GM18498 (cell line): ENCODE results near the gene CXCR1.
A peak's percentile ranks its signal among the peaks of the same experiment; 100 is the strongest.
"Not testable (repeated sequence)": the region's sequence is repeated elsewhere in the genome, so short reads cannot be mapped to it uniquely, and the experiment has no call there.

Experiments used
- ATAC-seq: cut with Tn5 transposase; IDR thresholded peaks from one replicate; pipeline ENCODE4 v1.9.1; 2021; ENCODE audit warnings: mild to moderate bottlenecking, moderate library complexity; ENCODE audit not compliant: unreplicated experiment

The CXCR1 gene

DNA sequence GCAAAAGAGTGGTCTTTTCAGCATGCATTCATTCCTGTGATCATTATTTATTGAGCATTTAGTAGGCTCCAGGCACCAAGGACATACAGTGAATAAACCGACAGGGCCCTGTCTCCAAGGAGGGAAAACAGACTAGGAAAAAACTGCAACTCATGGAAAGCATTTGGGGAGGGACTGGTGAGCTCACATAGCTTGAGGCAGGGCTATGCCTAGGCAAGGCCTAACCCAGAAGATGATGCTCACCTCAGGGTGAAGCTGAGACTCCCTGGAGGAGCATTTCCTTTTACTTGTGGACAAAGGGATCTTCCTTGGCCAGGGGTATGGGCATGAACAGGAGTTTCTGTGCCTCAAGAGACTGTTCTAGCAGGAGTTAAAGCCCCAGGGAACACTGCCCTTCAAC is 3.9 kb downstream of the CXCR1 start:
- ATAC-seq = no peak

DNA sequence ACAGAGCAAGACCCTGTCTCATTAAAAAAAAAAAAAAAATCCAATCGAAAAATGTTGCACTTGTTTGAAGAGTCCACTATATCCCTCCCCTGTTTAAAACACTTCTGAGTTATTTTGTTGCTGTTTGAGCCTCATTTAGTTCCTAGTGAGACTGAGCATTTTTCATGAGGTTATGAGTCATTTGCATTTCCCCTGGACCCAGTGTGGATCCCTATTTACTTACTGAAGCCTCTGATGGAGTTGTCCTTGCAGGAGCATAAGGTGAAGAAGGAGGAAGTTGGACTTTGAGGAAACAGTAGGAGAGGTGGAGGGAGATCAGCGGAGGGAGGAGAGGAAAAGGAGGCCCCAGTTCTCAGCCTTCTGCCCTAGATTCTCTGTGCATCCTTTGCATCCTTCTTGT is 5.1 kb downstream of the CXCR1 start:
- no peak for ATAC-seq

DNA sequence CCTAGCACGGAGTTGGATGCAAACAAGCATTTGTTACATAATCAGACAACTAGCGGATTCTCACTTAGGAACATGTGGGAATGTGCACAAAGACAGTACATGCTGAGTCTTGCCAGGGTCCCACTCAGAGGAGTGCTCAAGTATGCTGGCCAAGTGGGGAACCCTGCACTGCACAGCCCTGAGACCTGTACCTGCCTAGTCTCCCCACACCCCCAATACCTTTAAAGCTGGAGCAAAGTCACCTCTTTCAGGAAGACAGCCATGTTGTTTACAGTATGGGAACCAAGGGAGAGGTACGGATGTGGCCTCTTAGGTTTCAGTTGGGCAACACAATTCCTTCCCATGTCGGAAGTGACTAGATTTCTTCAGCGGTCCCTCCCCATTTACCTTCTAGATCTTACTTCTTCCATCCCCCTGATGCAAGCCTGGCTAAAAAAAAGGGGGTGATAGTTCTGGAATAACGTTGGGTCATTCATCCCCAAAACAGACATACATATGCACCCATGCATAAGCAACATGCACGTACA is 10.7 kb downstream of the CXCR1 start:
- ATAC-seq = no peak

DNA sequence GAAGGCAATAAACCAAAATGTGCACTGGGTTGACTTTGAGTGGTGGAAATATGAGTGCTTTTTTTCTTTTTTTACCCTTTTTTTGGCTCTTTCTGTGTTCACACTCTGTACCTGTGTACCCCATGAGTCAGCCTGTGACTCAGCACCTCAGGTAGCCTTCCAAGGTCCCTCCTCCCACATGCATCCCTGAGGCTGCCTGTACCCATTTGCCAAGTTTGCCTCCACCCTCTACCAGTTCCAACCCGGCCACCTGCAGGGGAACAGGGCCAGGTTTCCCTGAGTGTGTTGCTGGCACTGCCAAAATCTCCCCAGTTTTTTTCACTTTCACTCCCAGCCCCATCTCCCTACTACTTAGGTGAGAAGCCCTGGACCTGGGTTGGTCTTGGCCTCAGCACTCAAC is 14.0 kb downstream of the CXCR1 start:
- ATAC-seq = no peak

DNA sequence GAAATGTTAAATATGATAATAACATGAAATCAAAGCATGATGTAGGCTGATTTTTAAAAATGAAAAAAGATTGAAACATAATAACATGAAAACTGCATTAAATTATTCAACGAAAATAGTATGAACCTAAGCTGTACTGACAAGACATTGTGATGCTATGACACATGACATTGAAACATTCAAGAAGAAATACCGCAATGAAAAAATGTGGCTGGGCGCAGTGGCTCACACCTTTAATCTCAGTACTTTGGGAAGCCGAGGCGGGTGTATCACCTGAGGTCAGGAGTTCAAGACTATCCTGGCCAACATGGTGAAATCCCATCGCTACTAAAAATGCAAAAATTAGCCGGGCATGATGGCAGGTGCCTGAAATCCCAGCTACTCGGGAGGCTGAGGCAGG is 14.6 kb downstream of the CXCR1 start:
- no peak for ATAC-seq

DNA sequence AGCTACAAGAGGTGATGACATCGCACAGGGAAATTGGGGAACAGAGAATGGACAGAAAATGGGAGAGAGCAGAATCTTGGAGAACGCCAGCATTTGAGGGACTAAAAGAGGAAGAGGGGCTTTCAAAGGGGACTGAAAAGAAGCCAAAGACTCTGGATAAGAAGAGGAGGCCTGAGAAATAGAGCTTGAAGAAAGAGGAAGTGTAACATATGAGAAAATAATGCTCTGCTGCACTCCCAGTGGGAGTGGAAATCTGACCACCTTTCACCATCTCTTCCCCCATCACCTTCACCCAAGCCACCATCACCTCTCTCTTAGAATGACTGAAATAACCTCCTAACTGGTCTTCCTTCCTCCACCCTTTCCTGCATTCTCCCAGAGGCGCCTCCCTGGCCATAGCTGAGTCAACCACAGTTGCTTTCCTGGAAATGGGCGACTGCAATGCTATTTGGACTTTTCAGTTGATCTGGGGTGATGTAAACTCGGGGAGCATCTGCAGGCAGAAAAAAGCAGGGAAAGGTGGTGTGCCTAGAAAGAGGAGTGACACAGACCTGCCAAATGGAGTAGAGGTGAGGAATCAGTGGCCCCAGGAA is 16.8 kb downstream of the CXCR1 start:
- no peak for ATAC-seq

DNA sequence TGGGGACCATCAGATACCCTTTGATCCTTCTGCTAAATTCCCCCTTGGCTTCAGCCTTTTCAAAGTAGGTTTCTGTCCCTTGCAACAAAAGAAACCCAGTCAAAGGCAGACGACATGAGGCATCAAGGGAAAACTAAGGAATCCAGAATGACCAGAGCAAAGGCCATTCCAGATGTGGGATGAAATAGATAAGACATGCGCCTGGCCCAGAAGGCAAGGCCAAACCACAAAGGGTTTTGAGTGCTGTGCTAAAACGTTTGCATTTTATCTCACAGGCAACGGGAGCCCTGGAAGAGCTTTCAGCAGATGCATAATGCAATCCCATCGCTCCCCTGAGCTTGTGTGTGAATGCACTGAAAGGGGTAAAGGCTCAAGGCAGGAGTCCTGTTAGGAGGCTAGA is 17.7 kb downstream of the CXCR1 start:
- ATAC-seq = no peak

DNA sequence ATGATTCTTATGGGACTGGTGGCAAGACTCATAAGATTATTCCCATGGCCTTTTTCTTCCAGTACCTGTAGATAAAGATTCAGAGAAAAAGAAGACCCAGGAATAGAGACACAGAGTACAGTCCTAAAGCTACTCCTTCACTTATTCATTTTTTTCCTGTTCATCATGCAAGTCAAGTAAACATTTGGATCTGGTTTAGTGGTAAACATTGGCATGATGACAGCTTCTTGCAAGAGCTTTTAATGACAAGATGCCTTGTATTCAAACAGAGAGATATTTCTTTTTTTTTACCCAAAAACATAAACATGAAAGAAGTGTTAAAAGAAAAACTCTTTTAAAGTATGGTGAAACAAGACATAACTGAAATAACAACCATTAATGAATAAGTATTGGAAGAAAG is 20.7 kb downstream of the CXCR1 start:
- ATAC-seq = no peak

DNA sequence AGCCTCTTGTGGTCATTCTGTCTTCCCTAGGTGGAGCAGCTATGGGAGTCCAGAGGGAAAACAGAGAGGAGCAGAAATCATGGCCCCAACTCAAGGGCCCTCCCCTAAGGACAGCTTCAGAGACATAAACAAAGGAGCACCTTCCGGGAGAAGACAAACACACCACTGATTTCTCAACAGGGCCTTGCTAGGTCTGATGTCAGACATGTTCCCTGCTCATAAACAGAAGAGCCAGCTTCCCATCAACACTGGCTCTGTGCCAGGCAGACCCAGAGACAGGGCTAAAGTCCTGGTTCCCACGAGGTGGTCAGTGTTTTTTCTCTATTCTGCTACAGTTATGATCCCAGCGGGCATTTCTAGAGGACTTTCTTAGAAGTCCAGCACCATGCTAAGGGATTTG is 21.6 kb downstream of the CXCR1 start:
- no peak for ATAC-seq

DNA sequence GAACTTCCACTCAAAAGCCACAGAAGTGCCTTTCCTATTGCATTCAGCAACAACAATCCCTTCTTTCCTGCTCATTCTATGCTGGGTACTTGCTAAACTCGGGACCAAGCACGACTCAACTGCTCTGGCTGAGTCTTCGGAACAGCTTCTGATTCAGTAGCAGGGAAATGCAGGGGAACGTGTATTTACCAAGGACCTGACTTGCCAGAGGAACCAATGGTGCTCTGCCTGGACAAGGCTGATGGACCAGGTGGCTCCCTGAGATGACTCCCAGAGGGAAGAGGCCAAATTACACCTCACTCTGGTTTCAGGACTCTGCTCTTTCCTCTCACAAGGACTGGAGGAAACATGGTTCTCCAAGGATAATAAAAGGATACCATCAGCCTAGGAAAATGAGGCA is 28.7 kb downstream of the CXCR1 start:
- no peak for ATAC-seq

DNA sequence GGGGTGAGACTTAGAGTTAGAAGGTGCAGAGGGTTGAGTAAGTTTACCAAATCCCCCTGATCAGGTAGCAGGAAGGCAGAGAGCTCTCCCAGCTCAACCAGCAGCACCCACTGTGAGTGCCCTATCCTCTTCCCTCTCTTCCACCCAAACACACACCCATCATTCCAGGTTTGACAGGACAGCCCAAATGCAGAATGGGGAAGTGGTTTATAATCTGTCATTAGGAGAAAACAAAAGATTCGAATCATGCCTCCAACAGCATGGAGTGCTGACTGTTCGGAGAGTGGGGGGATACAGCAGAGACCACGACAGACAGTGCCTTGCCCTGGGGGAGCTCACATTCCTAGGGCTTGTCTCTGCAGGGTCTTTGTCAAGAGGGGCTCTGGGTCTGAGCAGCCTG is 29.2 kb downstream of the CXCR1 start:
- no peak for ATAC-seq

DNA sequence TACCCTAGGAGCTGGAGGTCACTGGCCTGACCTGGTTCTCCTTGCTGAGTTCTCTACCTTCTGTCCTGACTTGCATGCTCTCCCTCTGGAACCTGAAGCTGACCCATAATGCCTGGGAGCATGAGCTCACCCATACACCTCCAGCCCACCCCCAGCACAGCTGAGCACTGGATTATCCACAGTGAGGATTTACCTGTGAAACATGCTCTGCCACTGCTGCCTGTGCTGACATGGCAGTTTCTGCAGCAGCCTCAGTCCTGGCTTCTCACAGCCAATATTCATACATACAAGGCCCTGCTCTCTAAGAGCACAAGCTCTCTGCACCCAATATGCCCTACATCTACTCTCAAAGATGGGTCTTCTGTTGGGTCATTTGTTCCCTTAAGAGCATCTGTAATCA is 35.9 kb downstream of the CXCR1 start:
- ATAC-seq = no peak

DNA sequence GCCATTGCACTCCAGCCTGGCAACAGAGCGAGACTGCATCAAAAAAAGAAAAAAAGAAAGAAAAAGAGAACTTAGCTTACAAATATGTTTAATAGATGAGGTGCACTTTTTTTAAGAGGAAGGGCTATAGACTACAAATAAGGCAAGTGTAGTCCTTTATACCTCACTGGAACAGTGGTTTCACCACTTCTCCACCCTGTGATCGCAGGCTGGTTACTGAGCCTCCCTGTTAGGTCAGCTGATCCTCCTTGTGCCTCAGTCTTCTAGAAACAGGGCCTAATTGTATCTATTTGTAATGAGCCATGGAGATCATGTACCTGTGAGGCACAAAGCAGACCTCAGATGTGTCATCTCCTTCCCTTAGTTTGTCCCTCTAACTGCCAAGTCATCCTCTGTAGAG is 36.4 kb downstream of the CXCR1 start:
- ATAC-seq = no peak

DNA sequence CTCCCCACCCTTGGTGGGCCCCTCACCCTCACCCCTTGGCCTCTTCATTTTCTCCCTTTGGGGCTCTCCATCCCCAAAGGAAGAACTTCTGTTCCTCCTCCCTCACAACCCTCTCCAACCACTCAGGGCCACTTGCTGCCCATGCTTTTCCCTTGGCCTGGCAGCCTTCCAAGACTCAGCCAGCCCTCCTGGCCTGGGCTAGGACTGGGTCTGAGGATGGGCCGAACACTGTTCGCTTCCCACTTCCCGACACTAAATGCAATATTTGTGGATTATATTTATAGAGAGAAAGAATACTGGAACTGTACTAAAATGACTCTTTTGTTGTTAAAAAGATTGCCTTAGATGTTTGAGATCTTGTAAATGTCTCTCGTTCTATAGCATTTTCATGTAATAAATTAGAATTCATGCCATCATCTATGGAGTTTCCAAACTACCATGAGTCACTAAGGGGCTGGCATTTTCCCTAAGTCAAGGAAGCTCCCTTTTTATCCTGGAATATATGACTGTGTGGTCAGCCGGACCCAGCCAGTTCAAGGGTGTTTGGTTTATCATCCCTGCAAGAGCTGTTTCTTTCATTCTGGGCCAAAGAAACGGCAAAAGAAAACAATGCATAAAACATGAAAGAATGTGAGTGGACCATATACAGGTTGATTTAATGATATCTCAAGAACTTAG is 37.2 kb downstream of the CXCR1 start:
- ATAC-seq = no peak

DNA sequence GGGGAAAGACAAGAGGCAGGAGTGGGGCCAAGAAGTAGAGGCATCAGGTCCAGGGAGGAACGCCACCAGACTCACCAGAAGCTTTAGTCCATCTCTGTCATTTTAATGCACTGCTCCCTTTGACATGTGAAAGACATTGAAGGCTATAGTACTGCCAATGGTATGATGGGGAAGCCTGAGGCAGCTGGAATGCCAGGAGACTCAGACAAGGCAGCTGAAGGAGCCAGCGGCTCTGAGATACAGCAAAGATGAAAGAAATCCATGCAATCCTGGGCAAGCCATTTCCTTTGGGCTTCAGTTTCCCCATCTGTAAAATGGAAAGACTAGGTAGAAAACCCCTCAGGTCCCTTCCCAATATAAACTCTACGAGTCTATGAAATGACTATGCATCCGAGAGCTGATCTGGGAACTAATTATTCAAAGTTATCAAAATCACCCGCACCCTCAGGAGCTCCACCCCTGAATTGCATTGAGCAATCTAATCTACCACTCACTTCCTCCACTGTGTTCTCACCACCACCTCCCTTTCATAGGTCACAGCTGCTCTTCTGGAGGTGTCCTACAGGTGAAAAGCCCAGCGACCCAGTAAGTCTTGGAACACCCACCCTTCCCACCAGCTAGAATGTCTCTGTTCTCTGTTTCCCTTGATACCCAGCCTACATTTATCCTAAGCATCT is 37.8 kb downstream of the CXCR1 start:
- no peak for ATAC-seq

DNA sequence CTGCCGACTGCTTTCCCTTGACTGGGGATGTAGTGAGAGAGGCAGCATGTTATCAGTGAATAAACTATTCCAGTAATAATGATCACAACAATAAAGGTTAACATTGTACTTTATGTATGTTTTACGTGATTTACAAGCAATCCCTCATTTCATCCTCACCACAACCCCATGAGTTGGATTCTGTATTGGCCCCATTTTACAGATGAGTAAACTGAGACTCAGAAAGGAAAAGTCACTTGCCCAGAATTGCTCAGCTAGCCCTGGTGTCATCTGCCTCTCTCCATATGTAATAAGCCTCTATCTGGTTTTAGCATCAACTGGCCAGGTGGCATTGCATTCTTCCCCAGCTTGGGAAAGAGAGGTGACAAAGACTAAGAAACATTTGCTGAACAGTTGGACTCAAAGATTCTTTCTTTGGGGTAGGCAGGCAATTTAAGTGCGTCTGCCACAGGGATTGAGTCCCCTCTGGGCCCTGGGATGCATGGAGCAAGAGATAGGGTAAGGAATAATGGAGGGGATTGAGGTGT is 38.8 kb downstream of the CXCR1 start:
- ATAC-seq = no peak

DNA sequence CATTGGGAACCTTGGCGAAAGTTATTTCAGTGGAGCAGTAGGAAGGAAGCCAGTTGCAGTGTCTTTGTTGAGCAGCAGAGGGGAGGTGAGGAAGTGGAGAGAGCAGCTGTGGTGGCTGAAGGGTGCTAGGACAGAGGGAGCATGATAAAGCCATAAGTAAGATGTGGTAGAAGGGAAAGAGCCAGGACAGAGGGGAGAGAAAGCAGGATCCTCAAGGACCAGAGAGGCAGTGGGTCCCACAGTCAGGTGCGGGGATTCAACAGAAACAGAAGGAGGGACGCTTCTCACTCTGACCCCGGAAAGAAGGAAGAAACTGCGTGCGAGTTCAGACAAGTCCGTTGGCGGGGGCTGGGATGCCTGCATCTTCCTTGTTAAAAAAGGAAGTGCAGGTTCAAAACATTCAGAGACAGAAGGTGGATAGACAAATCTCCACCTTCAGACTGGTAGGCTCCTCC is 41.1 kb downstream of the CXCR1 start, which contains the start of gene CXCR2:
Gene CXCR2, plus strand, starts transcription at position 403 of the 455 bp plus-strand sequence. CDS start 8,774 bp downstream, outside the sequence.
- ATAC-seq = peak; percentile 67

DNA sequence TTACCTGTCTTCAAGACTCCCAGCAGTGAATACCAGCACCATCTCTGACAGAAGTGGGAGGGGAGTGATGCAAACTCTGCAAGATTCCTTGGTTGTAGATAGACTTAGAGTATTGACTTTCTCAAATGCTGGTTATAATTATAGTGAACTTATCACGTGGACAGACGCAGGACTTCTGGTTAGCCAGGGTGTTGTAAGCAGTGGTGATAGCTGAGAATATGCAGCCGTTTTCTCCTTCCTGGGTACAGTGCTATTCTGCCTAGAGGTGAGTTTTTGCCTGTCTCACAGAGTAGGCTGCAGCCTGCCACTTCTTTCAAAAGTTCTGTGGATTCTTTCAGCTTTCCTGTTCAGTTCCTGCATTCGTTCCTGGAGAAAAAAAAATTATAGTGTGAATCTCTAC is 41.7 kb downstream of the CXCR1 start:
- ATAC-seq = no peak

DNA sequence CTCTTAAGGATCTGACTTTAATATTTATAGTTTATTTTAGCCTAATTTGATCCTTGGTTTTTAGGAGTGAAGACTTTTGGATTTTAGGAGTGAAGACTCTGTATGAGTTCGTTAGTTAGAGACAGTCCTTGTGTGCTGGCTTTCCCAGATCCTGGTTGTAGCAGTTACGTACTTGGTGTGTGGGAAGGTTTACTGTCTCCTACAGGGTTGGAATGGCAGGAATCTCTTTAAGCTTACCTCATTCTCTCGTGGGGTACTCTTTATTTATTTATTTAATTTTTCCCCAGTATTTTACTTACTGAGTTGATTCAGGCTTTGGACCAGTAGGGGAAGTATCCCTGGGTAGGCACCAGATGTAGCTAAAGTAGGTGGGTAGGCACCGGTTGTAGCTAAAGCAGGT is 42.8 kb downstream of the CXCR1 start:
- ATAC-seq = no peak

DNA sequence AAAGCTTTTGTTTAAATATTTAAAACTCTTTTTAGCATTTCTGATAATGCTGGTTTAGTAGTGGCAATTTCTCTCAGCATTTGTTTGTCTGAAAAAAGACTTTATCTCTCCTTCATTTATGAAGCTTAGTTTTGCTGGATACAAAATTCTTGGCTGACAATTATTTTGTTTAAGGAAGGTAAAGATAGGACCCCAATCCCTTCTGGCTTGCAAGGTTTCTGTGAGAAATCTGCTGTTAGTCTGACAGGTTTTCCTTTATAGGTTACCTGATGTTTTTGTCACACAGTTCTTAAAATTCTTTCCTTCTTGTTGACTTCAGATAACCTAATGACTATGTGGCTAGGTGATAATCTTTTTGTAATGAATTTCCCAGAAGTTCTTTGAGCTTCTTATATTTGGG is 44.5 kb downstream of the CXCR1 start:
- ATAC-seq = not testable (repeated sequence)

DNA sequence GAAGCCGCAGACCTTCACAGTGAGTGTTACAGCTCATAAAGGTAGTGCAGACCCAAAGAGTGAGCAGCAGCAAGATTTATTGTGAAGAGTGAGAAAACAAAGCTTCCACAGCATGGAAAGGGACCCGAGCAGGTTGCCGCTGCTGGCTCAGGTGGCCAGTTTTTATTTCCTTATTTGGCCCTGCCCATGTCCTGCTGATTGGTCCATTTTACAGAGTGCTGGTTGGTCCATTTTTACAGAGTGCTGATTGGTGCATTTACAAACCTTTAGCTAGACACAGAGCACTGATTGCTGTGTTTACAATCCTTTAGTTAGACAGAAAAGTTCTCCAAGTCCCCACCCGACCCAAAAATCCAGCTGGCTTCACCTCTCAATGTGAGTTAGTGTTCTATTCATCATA is 45.0 kb downstream of the CXCR1 start:
- ATAC-seq = not testable (repeated sequence)
